Right atrium auricular region (tissue), 2 donors: ENCODE data around the gene EML5. TPM values are rescaled to one million over a fixed set of nuclear protein-coding genes. Genes with fewer than 3 reads are reported as not detected.
A peak's percentile ranks its signal among the peaks of the same experiment; 100 is the strongest.

Experiments used
- DNase-seq: peaks from one replicate; pipeline ENCODE4 v3.0.0-alpha.2; 2019; ENCODE audit warnings: low spot score
- H3K27ac ChIP-seq, 2 donors: fragments of 200-600 bp; sonication (generic); 1 replicate in 1 of 2; 2 replicates in 1 of 2; pipeline ENCODE4 v1.5.1; 2016 to 2019
- H3K27me3 ChIP-seq, 2 donors: fragments of 200-600 bp; sonication (generic); one replicate each; pipeline versions ENCODE4 v1.5.1 to v1.6.0; 2017 to 2019
- H3K36me3 ChIP-seq: fragments of 200-600 bp; sonication (generic); one replicate; pipeline ENCODE4 v1.5.1; 2016
- H3K4me1 ChIP-seq, 2 donors: fragments of 200-600 bp; sonication (generic); one replicate each; pipeline versions ENCODE4 v1.5.1 to v1.6.0; 2017 to 2019
- H3K4me3 ChIP-seq, 2 donors: fragments of 200-600 bp; sonication (generic); 1 replicate in 1 of 2; 2 replicates in 1 of 2; pipeline ENCODE4 v1.5.1; 2017 to 2019; ENCODE audit warnings: mild to moderate bottlenecking in 1 of 2, moderate library complexity in 1 of 2
- H3K9me3 ChIP-seq, 2 donors: fragments of 200-600 bp; sonication (generic); one replicate each; pipeline ENCODE4 v1.5.1; 2019
- CTCF ChIP-seq, 2 donors: fragments of 200-600 bp; sonication (generic); IDR thresholded peaks; one replicate each; pipeline ENCODE4 v1.5.1; 2019; ENCODE audit warnings: antibody characterized with exemption in 2 of 2
- total RNA-seq, 2 donors: library from RNA; depleted of rRNA; stranded (reverse); fragments of >200 nt; gene quantifications; one replicate each; pipeline ENCODE4 v1.1.0, GENCODE V29; 2016

EML5 gene
- total RNA-seq, 2 donors from 2014 or later: 0.11 to 0.75 TPM

GRCh38 chr14:88668448-88669116 lies 124.2 kb downstream of the EML5 start:
- no peaks in the 10 kb centered on the region for H3K36me3 ChIP-seq
- peaks cover 0 to 4% of the 10 kb centered on the region in 2 donors for H3K4me1 ChIP-seq
- no peak for TF ChIP-seq CTCF (IDR thresholded peaks at IDR 0.05)
- no peak overlapping the region for H3K27ac ChIP-seq
- H3K27me3 ChIP-seq: no peaks in the 10 kb centered on the region
- H3K9me3 ChIP-seq: no peaks in the 10 kb centered on the region
- no peak for DNase-seq
- H3K4me3 ChIP-seq: no peak overlapping the region

- no peaks in the 10 kb centered on the region for H3K27me3 ChIP-seq
- H3K36me3 ChIP-seq: no peaks in the 10 kb centered on the region
- peak; percentile 25 to 85 for TF ChIP-seq CTCF (IDR thresholded peaks at IDR 0.05)
- no peaks in the 10 kb centered on the region for H3K9me3 ChIP-seq
- H3K4me1 ChIP-seq: peaks cover 0 to 4% of the 10 kb centered on the region in 2 donors
- H3K27ac ChIP-seq: no peak overlapping the region
- no peak overlapping the region for H3K4me3 ChIP-seq
- DNase-seq: no peak
These were observed 125.0 kb downstream of the EML5 start for GRCh38 chr14:88667555-88668273.

DNA sequence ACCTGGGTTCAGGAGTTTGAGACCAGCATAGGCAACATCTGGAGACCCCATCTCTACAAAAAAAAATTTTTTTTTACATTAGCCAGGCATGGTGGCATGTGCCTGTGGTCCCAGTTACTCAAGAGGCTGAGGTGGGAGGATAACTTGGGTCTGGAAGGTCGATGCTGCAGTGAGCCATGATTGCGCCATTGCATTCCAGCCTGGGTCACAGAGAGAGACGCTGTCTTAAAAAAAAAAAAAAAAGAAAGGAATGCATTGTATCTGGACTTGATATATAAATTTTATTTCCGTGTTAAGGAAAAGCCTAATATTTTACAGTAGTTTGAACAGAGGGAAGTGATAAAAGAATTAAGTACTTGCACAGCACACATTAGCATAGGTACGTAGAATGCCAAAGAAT lies 132.7 kb downstream of the EML5 start:
- DNase-seq: no peak
- Histone ChIP-seq H3K27ac (no peak overlapping the region), H3K27me3 (no peaks in the 10 kb centered on the region), H3K4me1 (no peaks in the 10 kb centered on the region), H3K4me3 (no peak overlapping the region), H3K9me3 (no peaks in the 10 kb centered on the region), H3K36me3 (no peaks in the 10 kb centered on the region)
- TF ChIP-seq CTCF (IDR thresholded peaks at IDR 0.05): no peak

DNA sequence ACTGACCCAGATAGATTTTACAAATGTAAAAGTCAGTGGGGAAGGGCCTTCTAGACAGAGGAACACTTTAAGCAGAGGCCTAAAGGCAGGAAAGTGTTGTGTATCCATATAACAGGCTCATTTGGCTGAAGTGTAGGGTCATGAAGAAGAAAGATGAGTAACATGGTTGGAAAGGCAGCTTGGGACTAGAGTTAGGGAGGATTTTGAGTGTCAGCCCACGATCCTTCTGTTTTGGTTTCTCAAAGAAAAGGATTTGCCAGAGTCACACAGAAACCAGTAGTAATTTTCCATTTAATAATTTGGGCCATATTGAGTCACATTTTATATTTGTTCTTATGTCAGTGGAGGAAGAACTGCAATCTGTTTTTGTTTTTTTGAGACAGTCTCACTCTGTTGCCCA lies 153.5 kb downstream of the EML5 start:
- Histone ChIP-seq H3K27ac (no peak overlapping the region), H3K36me3 (no peaks in the 10 kb centered on the region), H3K9me3 (no peaks in the 10 kb centered on the region), H3K4me3 (no peak overlapping the region), H3K27me3 (no peaks in the 10 kb centered on the region), H3K4me1 (no peaks in the 10 kb centered on the region)
- TF ChIP-seq CTCF (IDR thresholded peaks at IDR 0.05): no peak
- DNase-seq: no peak

DNA sequence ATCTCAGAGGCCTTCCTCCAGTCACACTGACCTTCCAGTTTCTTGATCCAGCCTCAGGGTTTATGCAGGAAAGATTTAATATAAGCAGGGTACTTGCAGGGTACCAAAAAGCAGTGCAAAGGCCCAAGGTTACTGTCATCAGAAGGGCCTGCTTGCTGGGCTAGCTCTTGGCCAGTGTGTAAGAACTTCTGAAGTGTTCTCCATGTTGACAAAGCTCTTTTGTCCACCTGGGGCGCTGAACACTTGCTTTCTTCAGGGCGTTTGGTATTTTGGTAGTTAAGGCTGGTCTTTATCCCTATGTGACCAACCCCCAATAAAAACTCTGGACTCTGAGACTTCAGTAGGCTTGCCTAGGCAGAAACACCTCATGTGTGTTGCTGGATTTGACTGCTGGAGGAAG lies 160.2 kb downstream of the EML5 start:
- H3K27me3 ChIP-seq: no peaks in the 10 kb centered on the region
- no peak overlapping the region for H3K27ac ChIP-seq
- H3K4me3 ChIP-seq: no peak overlapping the region
- H3K9me3 ChIP-seq: no peaks in the 10 kb centered on the region
- no peak for TF ChIP-seq CTCF (IDR thresholded peaks at IDR 0.05)
- no peak for DNase-seq
- no peaks in the 10 kb centered on the region for H3K4me1 ChIP-seq
- H3K36me3 ChIP-seq: no peaks in the 10 kb centered on the region
